H1 (cell line): ENCODE data around the gene IER5. TPM values are rescaled to one million over a fixed set of nuclear protein-coding genes. Genes with fewer than 3 reads are reported as not detected.

ENCODE experiments used
- CTCF ChIA-PET: fragments of 300-600 bp; sonication (Branson Sonifier 250); formaldehyde crosslinking; loops from one replicate; lab custom pipeline; 2021; ENCODE audit not compliant: partially characterized antibody; lab: Charles Lee
- POLR2A ChIA-PET: fragments of 300-600 bp; sonication (Branson Sonifier 250); formaldehyde crosslinking; loops from one replicate; lab custom pipeline; 2021; ENCODE audit warnings: inconsistent platforms; ENCODE audit not compliant: partially characterized antibody; lab: Charles Lee
- DNase-seq, 2 experiments: peaks; one replicate each; pipeline versions ENCODE4 v3.0.0 to v3.0.0-alpha.2; 2010 to 2022; ENCODE audit warnings: low spot score in 2 of 2, low read depth in 1 of 2, mixed read lengths in 1 of 2
- FAIRE-seq: peaks from 2 replicates; lab custom pipeline; 2011; peaks lifted over from hg19 to GRCh38; lab: Jason Lieb, UNC
- H2AFZ ChIP-seq: 2 replicates; pipeline ENCODE4 v1.8.1; 2012; ENCODE audit warnings: low read length, inconsistent platforms
- H2AK5ac ChIP-seq: 2 replicates; pipeline ENCODE4 v1.6.1; 2013; ENCODE audit warnings: low read depth, low read length
- H2BK120ac ChIP-seq: replicated peaks from 2 replicates; pipeline ENCODE3; 2013; ENCODE audit warnings: low read depth, low read length, inconsistent platforms
- H2BK12ac ChIP-seq: 2 replicates; pipeline ENCODE4 v1.6.1; 2013; ENCODE audit warnings: low read depth, low read length
- H2BK15ac ChIP-seq: 2 replicates; pipeline ENCODE4 v1.6.1; 2013; ENCODE audit warnings: low read length
- H2BK20ac ChIP-seq: 2 replicates; pipeline ENCODE4 v1.6.1; 2013; ENCODE audit warnings: low read length
- H2BK5ac ChIP-seq: 2 replicates; pipeline ENCODE4 v1.6.1; 2013; ENCODE audit warnings: low read depth, low read length
- H3K14ac ChIP-seq: 2 replicates; pipeline ENCODE4 v1.6.1; 2013; ENCODE audit warnings: inconsistent platforms; ENCODE audit not compliant: insufficient read length
- H3K18ac ChIP-seq: 2 replicates; pipeline ENCODE4 v1.6.1; 2013; ENCODE audit warnings: low read length; ENCODE audit errors: extremely low read depth
- H3K23ac ChIP-seq: 2 replicates; pipeline ENCODE4 v1.6.1; 2013; ENCODE audit warnings: inconsistent platforms; ENCODE audit not compliant: insufficient read length
- H3K23me2 ChIP-seq: 2 replicates; pipeline ENCODE4 v1.6.1; 2013; ENCODE audit warnings: low read depth, low read length
- H3K27ac ChIP-seq: 2 replicates; pipeline ENCODE4 v1.6.1; 2011; ENCODE audit warnings: low read depth, low read length, inconsistent platforms
- H3K27me3 ChIP-seq, 4 experiments: replicated peaks in 1 of 4; 1 replicate in 1 of 4; 2 replicates in 3 of 4; pipeline versions ENCODE4 v1.6.1 to v1.8.1; 2011 to 2013; ENCODE audit warnings: low read length in 3 of 4, mild to moderate bottlenecking in 3 of 4, inconsistent platforms in 2 of 4, mixed read lengths in 2 of 4, moderate library complexity in 1 of 4; ENCODE audit not compliant: control insufficient read depth in 3 of 4, insufficient read depth in 3 of 4; ENCODE audit errors: extremely low read depth in 1 of 4
- H3K36me3 ChIP-seq, 4 experiments: 2 replicates each; pipeline versions ENCODE4 v1.6.1 to v1.8.1; 2011 to 2013; ENCODE audit warnings: mild to moderate bottlenecking in 4 of 4, low read length in 3 of 4, moderate library complexity in 2 of 4, control low read depth in 1 of 4, inconsistent platforms in 1 of 4; ENCODE audit not compliant: insufficient read depth in 4 of 4, control insufficient read depth in 2 of 4
- H3K4ac ChIP-seq: replicated peaks from 2 replicates; pipeline ENCODE3; 2013; ENCODE audit warnings: low read length, low read depth, mixed read lengths, inconsistent platforms; ENCODE audit not compliant: insufficient read length
- H3K4me1 ChIP-seq, 4 experiments: replicated peaks in 1 of 4; 1 replicate in 1 of 4; 2 replicates in 3 of 4; pipeline versions ENCODE4 v1.6.1 to v1.8.1; 2011 to 2013; ENCODE audit warnings: low read length in 3 of 4, inconsistent platforms in 2 of 4, mixed read lengths in 1 of 4; ENCODE audit not compliant: insufficient read depth in 4 of 4, control insufficient read depth in 3 of 4
- H3K4me2 ChIP-seq, 2 experiments: 2 replicates each; pipeline versions ENCODE4 v1.6.1 to v1.8.1; 2011 to 2013; ENCODE audit warnings: low read depth in 2 of 2, low read length in 2 of 2, control low read depth in 1 of 2, inconsistent platforms in 1 of 2, mild to moderate bottlenecking in 1 of 2; ENCODE audit not compliant: insufficient read depth in 1 of 2
- H3K4me3 ChIP-seq, 4 experiments: fragments of 200-600, 300-600 bp in 1 of 4; sonication (generic), shearing (Covaris generic), sonication (Bioruptor Twin) in 1 of 4; 2 replicates each; pipeline versions ENCODE4 v1.5.1 to v1.8.1; 2011 to 2016; ENCODE audit warnings: low read length in 4 of 4, low read depth in 3 of 4, control low read depth in 2 of 4, inconsistent platforms in 2 of 4, mild to moderate bottlenecking in 2 of 4, mixed read lengths in 1 of 4, moderate library complexity in 1 of 4; ENCODE audit not compliant: insufficient read depth in 2 of 4; ENCODE audit errors: extremely low read depth in 1 of 4
- H3K56ac ChIP-seq: replicated peaks from 2 replicates; pipeline ENCODE3; 2013; ENCODE audit warnings: low read depth, mild to moderate bottlenecking, mixed read lengths, low read length, inconsistent platforms; ENCODE audit not compliant: insufficient read length
- H3K79me1 ChIP-seq: 2 replicates; pipeline ENCODE4 v1.6.1; 2013; ENCODE audit warnings: low read depth, low read length, control low read depth
- H3K79me2 ChIP-seq, 2 experiments: 2 replicates each; pipeline versions ENCODE4 v1.6.1 to v1.8.1; 2012 to 2013; ENCODE audit warnings: low read length in 2 of 2, mild to moderate bottlenecking in 2 of 2, inconsistent platforms in 1 of 2; ENCODE audit not compliant: insufficient read depth in 2 of 2, control insufficient read depth in 1 of 2
- H3K9ac ChIP-seq, 4 experiments: replicated peaks in 1 of 4; 1 replicate in 1 of 4; 2 replicates in 3 of 4; pipeline versions ENCODE4 v1.6.1 to v1.8.1; 2011 to 2013; ENCODE audit warnings: low read depth in 3 of 4, low read length in 3 of 4, control low read depth in 2 of 4, mild to moderate bottlenecking in 2 of 4, moderate library complexity in 2 of 4, inconsistent platforms in 1 of 4; ENCODE audit errors: extremely low read depth in 1 of 4
- H3K9me3 ChIP-seq, 2 experiments: 2 replicates each; pipeline versions ENCODE4 v1.6.1 to v1.8.1; 2012 to 2013; ENCODE audit warnings: mild to moderate bottlenecking in 2 of 2, moderate library complexity in 2 of 2, control low read depth in 1 of 2, inconsistent platforms in 1 of 2, low read depth in 1 of 2, low read length in 1 of 2, mixed read lengths in 1 of 2; ENCODE audit not compliant: insufficient read depth in 2 of 2
- H4K20me1 ChIP-seq, 2 experiments: replicated peaks in 1 of 2; 2 replicates each; pipeline versions ENCODE3 to v1.8.1; 2011 to 2013; ENCODE audit warnings: inconsistent platforms in 2 of 2, low read length in 2 of 2, mild to moderate bottlenecking in 1 of 2; ENCODE audit not compliant: insufficient read depth in 2 of 2, control insufficient read depth in 1 of 2
- H4K5ac ChIP-seq: 2 replicates; pipeline ENCODE4 v1.6.1; 2013; ENCODE audit warnings: low read length, low read depth, mixed read lengths, inconsistent platforms; ENCODE audit not compliant: insufficient read length
- H4K8ac ChIP-seq: 2 replicates; pipeline ENCODE4 v1.8.0; 2013; ENCODE audit warnings: mild to moderate bottlenecking, moderate library complexity, low read length, inconsistent platforms; ENCODE audit not compliant: insufficient read depth; ENCODE audit errors: extremely low read depth
- H4K91ac ChIP-seq: replicated peaks from 2 replicates; pipeline ENCODE3; 2013; ENCODE audit warnings: low read length, mixed read lengths, inconsistent platforms; ENCODE audit not compliant: insufficient read length
- ATF2 ChIP-seq: IDR thresholded peaks from 2 replicates; pipeline ENCODE4 v1.6.1; 2012; ENCODE audit warnings: low read length, inconsistent platforms
- ATF3 ChIP-seq: IDR thresholded peaks from 2 replicates; pipeline ENCODE4 v1.6.1; 2011; ENCODE audit warnings: low read depth, mild to moderate bottlenecking, low read length; ENCODE audit not compliant: insufficient read depth
- BACH1 ChIP-seq: IDR thresholded peaks from 2 replicates; pipeline ENCODE4 v1.6.1; 2012; ENCODE audit warnings: low read length, improper control_type of control experiment
- BCL11A ChIP-seq, 2 experiments: IDR thresholded peaks; one replicate each; pipeline ENCODE4 v1.6.1; 2011; ENCODE audit warnings: low read depth in 2 of 2, low read length in 2 of 2, mild to moderate bottlenecking in 2 of 2
- CBX5 ChIP-seq: fragments of 300-800, 300-1000 bp; sonication (generic); IDR thresholded peaks from 2 replicates; pipeline ENCODE4 v1.7.1; 2016; ENCODE audit warnings: antibody characterized with exemption, low read length, low read depth
- CHD2 ChIP-seq: IDR thresholded peaks from 2 replicates; pipeline ENCODE4 v1.6.1; 2012; ENCODE audit warnings: low read length, improper control_type of control experiment
- JUND ChIP-seq: IDR thresholded peaks from 2 replicates; pipeline ENCODE4 v1.6.1; 2011; ENCODE audit warnings: mild to moderate bottlenecking, improper control_type of control experiment, low read length
- SP2 ChIP-seq: IDR thresholded peaks from 2 replicates; pipeline ENCODE4 v1.6.1; 2012; ENCODE audit warnings: mild to moderate bottlenecking, low read length, inconsistent platforms
- SRF ChIP-seq: IDR thresholded peaks from 2 replicates; pipeline ENCODE4 v1.6.1; 2011; ENCODE audit warnings: mild to moderate bottlenecking, low read depth, low read length, moderate library complexity
- WGBS, 2 experiments: shearing (Covaris generic) in 1 of 2; methylation state at CpG; one replicate each; pipeline versions ENCODE4 v1.1.6 to v1.1.7; 2013 to 2015; ENCODE audit warnings: low lambda C conversion rate in 2 of 2, mixed read lengths in 2 of 2, inconsistent platforms in 1 of 2, low coverage in 1 of 2, missing lambda C conversion rate in 1 of 2; ENCODE audit not compliant: insufficient replicate concordance in 2 of 2, insufficient coverage in 1 of 2, insufficient read length in 1 of 2; ENCODE audit errors: extremely low coverage in 1 of 2, missing lambda C conversion rate in 1 of 2; 5-methylcytosine and 5-hydroxymethylcytosine counted together
- polyA plus RNA-seq, 7 experiments: library from polyadenylated mRNA; depleted of rRNA in 3 of 7; stranded (reverse) in 5 of 7; unstranded in 2 of 7; fragments of >200 nt in 5 of 7; fragments of 200-250 nt in 2 of 7; gene quantifications; 1 replicate in 5 of 7; 2 replicates in 1 of 7; 4 replicates in 1 of 7; pipeline versions ENCODE4 v1.2.1 to v1.2.3, GENCODE V29; 2011 to 2013; ENCODE audit warnings: missing spikeins in 2 of 7, mixed read lengths in 2 of 7
- total RNA-seq: library from RNA; stranded (reverse); fragmentation: NEBNext Ultra II Directional; extraction: Animal tissue kit (Norgen Biotek cat#: 25700); gene quantifications from 2 replicates; pipeline ENCODE4 v1.2.1, GENCODE V29; 2021

The IER5 gene
- total and polyA plus RNA-seq, 2 of the 8 experiments (the other 6 are each of a cell fraction or from before 2014, with no cell fraction given) = 3.5 to 7.7 TPM

DNA sequence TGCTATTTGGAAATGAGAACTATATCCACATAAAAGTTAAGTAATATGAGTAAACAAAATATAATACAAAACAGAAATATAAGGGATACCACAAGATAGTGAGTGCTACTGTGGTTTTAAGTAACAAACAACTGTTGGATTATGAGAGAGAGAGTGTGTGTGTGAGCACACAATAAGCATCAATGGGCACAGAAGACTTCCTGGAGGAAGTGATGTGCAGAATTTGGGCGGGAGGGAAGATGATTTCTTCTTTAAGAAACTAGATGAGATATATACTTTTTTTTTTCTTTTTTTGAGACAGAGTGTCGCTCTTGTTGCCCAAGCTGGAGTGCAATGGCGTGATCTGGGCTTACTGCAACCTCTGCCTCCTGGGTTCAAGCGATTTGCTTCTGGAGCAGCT is 7.9 kb upstream of the IER5 start:
- H2BK120ac ChIP-seq = no peak overlapping the region
- no peak for DNase-seq
- H3K27me3 ChIP-seq = no peaks in the 10 kb centered on the region
- H3K4ac ChIP-seq = no peak overlapping the region
- no peak overlapping the region for H2AK5ac ChIP-seq
- TF ChIP-seq CHD2 (no peak), SP2 (no peak), CBX5 (no peak), BCL11A (IDR thresholded peaks at IDR 0.05; ENCODE audit: low read depth in 2 of 2, low read length in 2 of 2) (no peak), BACH1 (no peak), JUND (no peak), ATF3 (no peak), ATF2 (no peak), SRF (no peak)
- no peak overlapping the region for H4K5ac ChIP-seq
- H2AFZ ChIP-seq = no peak overlapping the region
- H2BK15ac ChIP-seq = no peak overlapping the region
- H4K8ac ChIP-seq = no peak overlapping the region
- H3K4me3 ChIP-seq = no peak overlapping the region
- no peak overlapping the region for H3K27ac ChIP-seq
- no peak overlapping the region for H2BK5ac ChIP-seq
- no peaks in the 10 kb centered on the region for H3K36me3 ChIP-seq
- no peak overlapping the region for H3K9ac ChIP-seq
- WGBS, 2 experiments = 96% methylated on average over 4 of the region's 4 CpGs; no CpG with 5 or more reads in 1 of the 2 experiments
- no peaks in the 10 kb centered on the region for H3K79me1 ChIP-seq
- POLR2A ChIA-PET = interaction anchor here (1.2 to 1.5 kb wide), 3 partner anchors 9 to 25 kb away, joined by 4 read pairs; no protein-coding TSS in a partner anchor
- no peak overlapping the region for H3K18ac ChIP-seq
- peaks cover 0 to 3% (median 0%) of the 10 kb centered on the region in 4 experiments; a peak in 1 of 7 replicates for H3K4me1 ChIP-seq
- H3K9me3 ChIP-seq = no peaks in the 10 kb centered on the region
- H3K23ac ChIP-seq = no peak overlapping the region
- no peaks in the 10 kb centered on the region for H3K23me2 ChIP-seq
- no peak overlapping the region for H3K56ac ChIP-seq
- no peak overlapping the region for H3K4me2 ChIP-seq
- no peak overlapping the region for H2BK20ac ChIP-seq
- no peaks in the 10 kb centered on the region for H4K20me1 ChIP-seq
- H4K91ac ChIP-seq = no peak overlapping the region
- FAIRE-seq = no peak
- CTCF ChIA-PET = interaction anchor here (0.8 to 2.9 kb wide), 7 partner anchors 8 to 85 kb away, joined by 3 to 12 read pairs (median 4); no protein-coding TSS in a partner anchor
- no peak overlapping the region for H3K14ac ChIP-seq
- no peaks in the 10 kb centered on the region for H3K79me2 ChIP-seq
- no peak overlapping the region for H2BK12ac ChIP-seq
